Central memory CD8-positive, alpha-beta T cell (primary cell): ENCODE data around the gene TMEM175.
"Not testable (repeated sequence)": the region's sequence is repeated elsewhere in the genome, so short reads cannot be mapped to it uniquely, and the experiment has no call there.

Experiments
- ATAC-seq: fragments of 150-1000 bp; cut with Tn5 transposase; replicated peaks from 2 replicates; pipeline ENCODE4 v1.10.0; 2022; ENCODE audit warnings: mild to moderate bottlenecking, moderate FRiP score, moderate number of reproducible peaks; ENCODE audit not compliant: poor library complexity, severe bottlenecking; ENCODE audit errors: extremely low read depth
- DNase-seq, 2 donors: peaks; one replicate each; pipeline ENCODE4 v3.0.0; 2021; ENCODE audit warnings: low spot score in 2 of 2
- H3K27ac Mint-ChIP-seq: one replicate; pipeline ENCODE4 v1.8.0; 2022; ENCODE audit warnings: low read depth, mild to moderate bottlenecking, moderate library complexity, mixed read lengths
- H3K27me3 Mint-ChIP-seq: one replicate; pipeline ENCODE4 v1.8.0; 2022; ENCODE audit warnings: mixed read lengths
- H3K36me3 Mint-ChIP-seq: one replicate; pipeline ENCODE4 v1.8.0; 2022; ENCODE audit warnings: mild to moderate bottlenecking, moderate library complexity, mixed read lengths; ENCODE audit not compliant: insufficient read depth
- H3K4me1 Mint-ChIP-seq: one replicate; pipeline ENCODE4 v1.8.0; 2022; ENCODE audit warnings: mixed read lengths
- H3K4me3 Mint-ChIP-seq: one replicate; pipeline ENCODE4 v1.8.0; 2022; ENCODE audit warnings: mild to moderate bottlenecking, moderate library complexity, mixed read lengths
- H3K9me3 Mint-ChIP-seq: one replicate; pipeline ENCODE4 v1.8.0; 2022; ENCODE audit warnings: mixed read lengths

The TMEM175 gene

GRCh38 chr4:925171-925570 lies 7.1 kb upstream of the TMEM175 start:
- peaks cover 12% of the 10 kb centered on the region for H3K36me3 Mint-ChIP-seq
- ATAC-seq (no peak), DNase-seq (no peak)
- H3K4me1 Mint-ChIP-seq: peaks cover 49% of the 10 kb centered on the region
- no peak overlapping the region for H3K4me3 Mint-ChIP-seq
- H3K27ac Mint-ChIP-seq: peak overlapping the region; percentile 70
- no peaks in the 10 kb centered on the region for H3K9me3 Mint-ChIP-seq
- H3K27me3 Mint-ChIP-seq: no peaks in the 10 kb centered on the region

GRCh38 chr4:925771-926500 lies 6.3 kb upstream of the TMEM175 start:
- ATAC-seq (no peak), DNase-seq (no peak)
- Mint-ChIP-seq H3K27me3 (no peaks in the 10 kb centered on the region), H3K36me3 (peaks cover 14% of the 10 kb centered on the region), H3K27ac (peak overlapping the region; percentile 13), H3K4me1 (peaks cover 54% of the 10 kb centered on the region), H3K4me3 (peak overlapping the region; percentile 25), H3K9me3 (no peaks in the 10 kb centered on the region)

GRCh38 chr4:926538-926937 lies 5.7 kb upstream of the TMEM175 start:
- no peak for ATAC-seq
- Mint-ChIP-seq H3K4me1 (peaks cover 55% of the 10 kb centered on the region), H3K27ac (peak overlapping the region; percentile 13), H3K36me3 (peaks cover 20% of the 10 kb centered on the region), H3K4me3 (peak overlapping the region; percentile 25), H3K9me3 (no peaks in the 10 kb centered on the region), H3K27me3 (no peaks in the 10 kb centered on the region)
- no peak for DNase-seq

- H3K27me3 Mint-ChIP-seq, ATAC-seq, H3K27ac Mint-ChIP-seq, H3K9me3 Mint-ChIP-seq, DNase-seq, H3K4me3 Mint-ChIP-seq: not testable (repeated sequence)
- peaks cover 52% of the 10 kb centered on the region for H3K4me1 Mint-ChIP-seq
- peaks cover 30% of the 10 kb centered on the region for H3K36me3 Mint-ChIP-seq
Measured at GRCh38 chr4:927566-927965, 4.7 kb upstream of the TMEM175 start.

- H3K27me3 Mint-ChIP-seq: no peaks in the 10 kb centered on the region
- DNase-seq (no peak), ATAC-seq (no peak)
- H3K9me3 Mint-ChIP-seq: no peaks in the 10 kb centered on the region
- peak overlapping the region; percentile 44 for H3K27ac Mint-ChIP-seq
- H3K36me3 Mint-ChIP-seq: peaks cover 32% of the 10 kb centered on the region
- H3K4me1 Mint-ChIP-seq: peaks cover 53% of the 10 kb centered on the region
- no peak overlapping the region for H3K4me3 Mint-ChIP-seq
Measured at GRCh38 chr4:929096-929765, 3.0 kb upstream of the TMEM175 start.

GRCh38 chr4:930028-930551 lies 2.2 kb upstream of the TMEM175 start:
- Mint-ChIP-seq H3K4me3 (peak overlapping the region; percentile 93), H3K27me3 (no peaks in the 10 kb centered on the region), H3K27ac (peak overlapping the region; percentile 91), H3K9me3 (no peaks in the 10 kb centered on the region), H3K36me3 (peaks cover 27% of the 10 kb centered on the region), H3K4me1 (peaks cover 48% of the 10 kb centered on the region)
- ATAC-seq (no peak), DNase-seq (no peak)

- DNase-seq: no peak
- Mint-ChIP-seq H3K27me3 (no peaks in the 10 kb centered on the region), H3K4me1 (peaks cover 40% of the 10 kb centered on the region)
Measured at GRCh38 chr4:930827-931193, 1.4 kb upstream of the TMEM175 start.

GRCh38 chr4:931194-931959 lies 883 bp upstream of the TMEM175 start:
- Mint-ChIP-seq H3K27me3 (no peaks in the 10 kb centered on the region), H3K4me1 (peaks cover 40% of the 10 kb centered on the region), H3K27ac (peak overlapping the region; percentile 91), H3K36me3 (peaks cover 23% of the 10 kb centered on the region), H3K4me3 (peak overlapping the region; percentile 93), H3K9me3 (no peaks in the 10 kb centered on the region)
- no peak for DNase-seq
- peak; percentile 9 for ATAC-seq

More at GRCh38 chr4:930827-931193, 1.4 kb upstream of the TMEM175 start:
- Mint-ChIP-seq H3K9me3 (no peaks in the 10 kb centered on the region), H3K36me3 (peaks cover 25% of the 10 kb centered on the region), H3K4me3 (peak overlapping the region; percentile 93), H3K27ac (peak overlapping the region; percentile 91)
- no peak for ATAC-seq

GRCh38 chr4:932713-933070 lies 432 bp downstream of the TMEM175 start:
- Mint-ChIP-seq H3K4me3 (peak overlapping the region; percentile 93), H3K36me3 (peaks cover 23% of the 10 kb centered on the region), H3K4me1 (peaks cover 40% of the 10 kb centered on the region), H3K27me3 (no peaks in the 10 kb centered on the region), H3K27ac (peak overlapping the region; percentile 91), H3K9me3 (no peaks in the 10 kb centered on the region)
- ATAC-seq (no peak), DNase-seq (no peak)

GRCh38 chr4:939508-939907 lies 7.2 kb downstream of the TMEM175 start:
- DNase-seq, H3K36me3 Mint-ChIP-seq, H3K4me3 Mint-ChIP-seq, H3K9me3 Mint-ChIP-seq, ATAC-seq, H3K27me3 Mint-ChIP-seq, H3K27ac Mint-ChIP-seq: not testable (repeated sequence)
- H3K4me1 Mint-ChIP-seq: peaks cover 17% of the 10 kb centered on the region

GRCh38 chr4:945274-946102 lies 13.2 kb downstream of the TMEM175 start:
- H3K36me3 Mint-ChIP-seq: no peaks in the 10 kb centered on the region

GRCh38 chr4:946103-946450 lies 13.8 kb downstream of the TMEM175 start:
- no peak overlapping the region for H3K4me3 Mint-ChIP-seq
- H3K27ac Mint-ChIP-seq: peak overlapping the region; percentile 76
- no peaks in the 10 kb centered on the region for H3K27me3 Mint-ChIP-seq
- no peak for ATAC-seq
- H3K4me1 Mint-ChIP-seq: peaks cover 21% of the 10 kb centered on the region
- no peaks in the 10 kb centered on the region for H3K9me3 Mint-ChIP-seq
- DNase-seq: no peak
- H3K36me3 Mint-ChIP-seq: no peaks in the 10 kb centered on the region

More at GRCh38 chr4:945274-946102, 13.2 kb downstream of the TMEM175 start:
- Mint-ChIP-seq H3K4me1 (peaks cover 21% of the 10 kb centered on the region), H3K9me3 (no peaks in the 10 kb centered on the region), H3K27ac (peak overlapping the region; percentile 76), H3K4me3 (no peak overlapping the region), H3K27me3 (no peaks in the 10 kb centered on the region)
- DNase-seq (no peak), ATAC-seq (no peak)
